ENCODE results near the gene SEL1L2. TPM values are rescaled to one million over a fixed set of nuclear protein-coding genes. Genes with fewer than 3 reads are reported as not detected.

The SEL1L2 gene
- total and polyA plus RNA-seq, 10 donors, result 0.22 TPM; not detected in 9

DNA sequence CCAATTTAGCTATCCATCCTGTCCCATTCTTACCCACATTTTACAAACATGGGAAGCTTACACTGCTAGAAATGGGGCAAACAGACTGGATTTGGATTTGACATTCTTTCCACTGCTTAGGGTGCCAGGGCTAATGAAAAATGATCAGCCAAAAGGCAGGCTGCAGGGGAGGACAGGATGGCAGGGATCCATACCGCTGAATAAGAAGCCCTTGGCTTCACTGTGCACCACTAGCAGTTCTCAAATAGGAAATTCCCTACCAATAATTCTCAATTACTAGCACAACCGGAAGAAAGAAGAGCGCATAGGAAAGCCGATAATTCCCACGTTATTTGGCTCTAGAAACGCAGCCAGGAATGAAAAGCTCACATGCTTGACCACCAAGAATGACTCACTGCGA lies 132.5 kb downstream of the SEL1L2 start:
- Histone ChIP-seq H3K4me3 (no peak overlapping the region), H3K27me3 (replicated peaks in 1 of 7) (peaks cover 0 to 7% (median 0%) of the 10 kb centered on the region in 7 donors), H3K9me3 (no peaks in the 10 kb centered on the region), H3K4me1 (peaks cover 0 to 11% (median 0%) of the 10 kb centered on the region in 6 donors), H3K36me3 (no peaks in the 10 kb centered on the region), H3K27ac (no peak overlapping the region)
- WGBS, 5 donors, result 74 to 95% (median 87%) methylated on average over 7 of the region's 7 CpGs
- no peak for DNase-seq
- TF ChIP-seq, protein P1, sequence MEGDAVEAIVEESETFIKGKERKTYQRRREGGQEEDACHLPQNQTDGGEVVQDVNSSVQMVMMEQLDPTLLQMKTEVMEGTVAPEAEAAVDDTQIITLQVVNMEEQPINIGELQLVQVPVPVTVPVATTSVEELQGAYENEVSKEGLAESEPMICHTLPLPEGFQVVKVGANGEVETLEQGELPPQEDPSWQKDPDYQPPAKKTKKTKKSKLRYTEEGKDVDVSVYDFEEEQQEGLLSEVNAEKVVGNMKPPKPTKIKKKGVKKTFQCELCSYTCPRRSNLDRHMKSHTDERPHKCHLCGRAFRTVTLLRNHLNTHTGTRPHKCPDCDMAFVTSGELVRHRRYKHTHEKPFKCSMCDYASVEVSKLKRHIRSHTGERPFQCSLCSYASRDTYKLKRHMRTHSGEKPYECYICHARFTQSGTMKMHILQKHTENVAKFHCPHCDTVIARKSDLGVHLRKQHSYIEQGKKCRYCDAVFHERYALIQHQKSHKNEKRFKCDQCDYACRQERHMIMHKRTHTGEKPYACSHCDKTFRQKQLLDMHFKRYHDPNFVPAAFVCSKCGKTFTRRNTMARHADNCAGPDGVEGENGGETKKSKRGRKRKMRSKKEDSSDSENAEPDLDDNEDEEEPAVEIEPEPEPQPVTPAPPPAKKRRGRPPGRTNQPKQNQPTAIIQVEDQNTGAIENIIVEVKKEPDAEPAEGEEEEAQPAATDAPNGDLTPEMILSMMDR (IDR thresholded peaks at IDR 0.05 in 8 of 11, conservative IDR thresholded peaks at IDR 0.05 in 3 of 11), result no peak
- TF ChIP-seq POLR2A (IDR thresholded peaks at IDR 0.05) (no peak), POLR2AphosphoS5 (IDR thresholded peaks at IDR 0.05) (no peak)
- intact Hi-C loops (cut with DNase I; ENCODE audit: low total_unique reads), result no loop called here

- Histone ChIP-seq H3K27ac (no peak overlapping the region), H3K4me1 (peaks cover 0 to 11% (median 0%) of the 10 kb centered on the region in 6 donors), H3K27me3 (replicated peaks in 1 of 7) (peaks cover 0 to under 1% (median 0%) of the 10 kb centered on the region in 7 donors), H3K9me3 (no peaks in the 10 kb centered on the region), H3K4me3 (no peak overlapping the region), H3K36me3 (no peaks in the 10 kb centered on the region)
- DNase-seq, result no peak
- 24 to 53% (median 34%) methylated on average over 3 of the region's 3 CpGs for WGBS, 5 donors
- TF ChIP-seq POLR2AphosphoS5 (IDR thresholded peaks at IDR 0.05) (no peak), POLR2A (IDR thresholded peaks at IDR 0.05) (no peak)
- TF ChIP-seq, protein P1 (IDR thresholded peaks at IDR 0.05 in 8 of 11, conservative IDR thresholded peaks at IDR 0.05 in 3 of 11), result no peak
- intact Hi-C loops (cut with DNase I; ENCODE audit: low total_unique reads), result no loop called here
These were observed 133.1 kb downstream of the SEL1L2 start for GRCh38 chr20:13857304-13857703.

GRCh38 chr20:13856354-13856753 lies 134.1 kb downstream of the SEL1L2 start:
- no peaks in the 10 kb centered on the region for H3K36me3 ChIP-seq
- peaks cover 0 to 11% (median 0%) of the 10 kb centered on the region in 6 donors for H3K4me1 ChIP-seq
- H3K27me3 ChIP-seq (replicated peaks in 1 of 7), result no peaks in the 10 kb centered on the region
- 58 to 76% (median 73%) methylated on average over 4 of the region's 4 CpGs for WGBS, 5 donors
- TF ChIP-seq POLR2AphosphoS5 (IDR thresholded peaks at IDR 0.05) (no peak), POLR2A (IDR thresholded peaks at IDR 0.05) (no peak)
- TF ChIP-seq, protein P1 (IDR thresholded peaks at IDR 0.05 in 8 of 11, conservative IDR thresholded peaks at IDR 0.05 in 3 of 11), result no peak
- H3K27ac ChIP-seq, result no peak overlapping the region
- intact Hi-C loops (cut with DNase I; ENCODE audit: low total_unique reads), result no loop called here
- DNase-seq, result no peak
- no peaks in the 10 kb centered on the region for H3K9me3 ChIP-seq
- H3K4me3 ChIP-seq, result no peak overlapping the region

DNA sequence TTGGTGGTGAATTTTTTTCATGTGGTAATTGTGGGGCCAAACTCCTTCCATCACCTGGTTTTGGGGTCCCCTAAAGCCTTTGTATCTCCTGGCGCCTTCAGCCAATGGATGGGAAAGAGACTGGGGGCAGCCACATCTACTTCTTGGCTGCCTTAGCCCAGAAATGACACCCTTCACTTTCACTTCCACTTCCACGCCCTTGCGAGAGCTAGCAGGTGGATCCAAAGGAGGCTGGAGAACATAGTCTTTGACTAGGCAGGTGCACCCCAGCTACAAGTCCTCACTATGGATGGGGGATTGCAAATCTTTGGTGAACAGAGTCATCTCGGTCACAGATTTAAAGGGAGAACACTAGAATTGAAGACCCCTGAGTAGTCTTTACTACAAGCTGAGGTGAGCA lies 134.8 kb downstream of the SEL1L2 start:
- 68 to 82% (median 73%) methylated on average over 4 of the region's 4 CpGs for WGBS, 5 donors
- TF ChIP-seq POLR2AphosphoS5 (IDR thresholded peaks at IDR 0.05) (no peak), POLR2A (IDR thresholded peaks at IDR 0.05) (no peak)
- TF ChIP-seq, protein P1 (IDR thresholded peaks at IDR 0.05 in 8 of 11, conservative IDR thresholded peaks at IDR 0.05 in 3 of 11), result no peak
- no peak overlapping the region for H3K4me3 ChIP-seq
- no peak overlapping the region for H3K27ac ChIP-seq
- intact Hi-C loops (cut with DNase I; ENCODE audit: low total_unique reads), result no loop called here
- H3K9me3 ChIP-seq, result no peaks in the 10 kb centered on the region
- DNase-seq, result no peak
- no peaks in the 10 kb centered on the region for H3K36me3 ChIP-seq
- no peaks in the 10 kb centered on the region for H3K27me3 ChIP-seq (replicated peaks in 1 of 7)
- H3K4me1 ChIP-seq, result peaks cover 0 to 11% (median 0%) of the 10 kb centered on the region in 6 donors

Measured in spleen (tissue), 11 donors.